Caco-2 (cell line): ENCODE measurements around the gene PHF21A. TPM values are rescaled to one million over a fixed set of nuclear protein-coding genes. Genes with fewer than 3 reads are reported as not detected.

Experiments used
- BruUV-seq: library from RNA; stranded (reverse); fragments of 400-500 nt; replicated peaks from 2 replicates; lab custom pipeline; 2021; lab: Mats Ljungman, UMichigan
- CTCF ChIA-PET: fragments of 300-600 bp; sonication (Branson Sonifier 250); formaldehyde crosslinking; loops from one replicate; lab custom pipeline; 2022; ENCODE audit warnings: antibody characterized with exemption; lab: Charles Lee
- POLR2A ChIA-PET: fragments of 300-600 bp; sonication (Branson Sonifier 250); formaldehyde crosslinking; loops from one replicate; lab custom pipeline; 2022; ENCODE audit warnings: antibody characterized with exemption; lab: Charles Lee
- DNase-seq, 2 experiments: peaks; one replicate each; pipeline versions ENCODE4 v3.0.0 to v3.0.0-alpha.2; 2020 to 2022
- H3K27me3 ChIP-seq: replicated peaks from 2 replicates; pipeline ENCODE4 v1.6.0; 2011; ENCODE audit warnings: low read length; ENCODE audit not compliant: control insufficient read depth, insufficient read depth
- H3K36me3 ChIP-seq: 2 replicates; pipeline ENCODE4 v1.5.1; 2011; ENCODE audit warnings: low read length; ENCODE audit not compliant: control insufficient read depth, insufficient read depth
- H3K4me1 ChIP-seq: fragments of 250-450 bp; sonication (Bioruptor Pico); 2 replicates; pipeline ENCODE4 v1.5.1; 2020; ENCODE audit warnings: mild to moderate bottlenecking
- H3K4me3 ChIP-seq: 2 replicates; pipeline ENCODE4 v1.5.1; 2011; ENCODE audit warnings: low read depth, mild to moderate bottlenecking, control low read depth, low read length
- H3K9me3 ChIP-seq: fragments of 250-450 bp; sonication (Bioruptor Pico); 2 replicates; pipeline ENCODE4 v1.5.1; 2020; ENCODE audit warnings: mild to moderate bottlenecking, moderate library complexity
- H3K27ac Mint-ChIP-seq: one replicate; pipeline ENCODE4 v1.8.0; 2022; ENCODE audit warnings: mixed read lengths; ENCODE audit not compliant: unreplicated experiment
- H3K27me3 Mint-ChIP-seq: one replicate; pipeline ENCODE4 v1.8.0; 2022; ENCODE audit warnings: mixed read lengths; ENCODE audit not compliant: insufficient read depth, unreplicated experiment
- H3K36me3 Mint-ChIP-seq: one replicate; pipeline ENCODE4 v1.8.0; 2022; ENCODE audit warnings: mild to moderate bottlenecking, mixed read lengths; ENCODE audit not compliant: insufficient read depth, unreplicated experiment
- H3K4me1 Mint-ChIP-seq: one replicate; pipeline ENCODE4 v1.8.0; 2022; ENCODE audit warnings: low read depth, mixed read lengths; ENCODE audit not compliant: unreplicated experiment
- H3K4me3 Mint-ChIP-seq: one replicate; pipeline ENCODE4 v1.8.0; 2022; ENCODE audit warnings: mild to moderate bottlenecking, moderate library complexity, mixed read lengths; ENCODE audit not compliant: unreplicated experiment
- H3K9me3 Mint-ChIP-seq: one replicate; pipeline ENCODE4 v1.8.0; 2022; ENCODE audit warnings: mixed read lengths; ENCODE audit not compliant: unreplicated experiment
- CTCF ChIP-seq, 2 experiments: fragments of 200-600 bp in 1 of 2; IDR thresholded peaks; 1 replicate in 1 of 2; 2 replicates in 1 of 2; pipeline versions ENCODE4 v1.5.1 to v1.8.0; 2011 to 2022; ENCODE audit warnings: antibody characterized with exemption in 1 of 2, control low read depth in 1 of 2, inconsistent platforms in 1 of 2, low read depth in 1 of 2, low read length in 1 of 2, mild to moderate bottlenecking in 1 of 2, moderate library complexity in 1 of 2; ENCODE audit not compliant: insufficient read depth in 1 of 2, severe bottlenecking in 1 of 2, unreplicated experiment in 1 of 2
- intact Hi-C: fragments of 100-400 bp; cut with micrococcal nuclease; formaldehyde crosslinking; loops from one replicate; pipeline ENCODE4 v1.10.0; 2022; ENCODE audit not compliant: unreplicated experiment
- total RNA-seq: library from RNA; stranded (reverse); gene quantifications from 2 replicates; pipeline ENCODE4 v1.2.3, GENCODE V29; 2022

Gene PHF21A
- total RNA-seq, 1 experiment from 2014 or later, result 20.0 TPM

GRCh38 chr11:45934580-45935318, 186.5 kb downstream of the PHF21A start:
- DNase-seq, result no peak
- Mint-ChIP-seq H3K27ac (no peak overlapping the region), H3K4me3 (no peak overlapping the region), H3K9me3 (no peaks in the 10 kb centered on the region), H3K27me3 (no peaks in the 10 kb centered on the region), H3K36me3 (peaks cover 24% of the 10 kb centered on the region), H3K4me1 (no peaks in the 10 kb centered on the region)
- Histone ChIP-seq H3K36me3 (peaks cover 1% of the 10 kb centered on the region; the same call in 1 of the 2 replicates), H3K27me3 (no peaks in the 10 kb centered on the region), H3K9me3 (no peaks in the 10 kb centered on the region), H3K4me1 (0 out of 2 replicates have a peak, but pooled peaks cover 4% of the 10 kb centered on the region), H3K4me3 (no peak overlapping the region)
- no TSS peak for BruUV-seq
- CTCF ChIA-PET, result interaction anchor here (0.7 to 1.1 kb wide), 2 partner anchors 71 to 119 kb away, joined by 3 read pairs; no protein-coding TSS in a partner anchor
- intact Hi-C loops, result no loop called here
- no peak for TF ChIP-seq CTCF (IDR thresholded peaks at IDR 0.05; ENCODE audit: insufficient read depth in 1 of 2, low read depth in 1 of 2, low read length in 1 of 2, severe bottlenecking in 1 of 2, unreplicated experiment in 1 of 2)
- POLR2A ChIA-PET, result no interaction called here

- Histone ChIP-seq H3K27me3 (no peaks in the 10 kb centered on the region), H3K9me3 (no peaks in the 10 kb centered on the region), H3K4me1 (0 out of 2 replicates have a peak, but pooled peaks cover 4% of the 10 kb centered on the region), H3K4me3 (no peak overlapping the region), H3K36me3 (peaks cover 1% of the 10 kb centered on the region; the same call in 1 of the 2 replicates)
- peaks cover 25% of the 10 kb centered on the region for H3K36me3 Mint-ChIP-seq
- no peak for DNase-seq
- POLR2A ChIA-PET, result no interaction called here
- no TSS peak for BruUV-seq
- H3K4me3 Mint-ChIP-seq, result no peak overlapping the region
- H3K27ac Mint-ChIP-seq, result no peak overlapping the region
- no peaks in the 10 kb centered on the region for H3K4me1 Mint-ChIP-seq
- TF ChIP-seq CTCF (IDR thresholded peaks at IDR 0.05; ENCODE audit: insufficient read depth in 1 of 2, low read depth in 1 of 2, low read length in 1 of 2, severe bottlenecking in 1 of 2, unreplicated experiment in 1 of 2), result no peak
- H3K27me3 Mint-ChIP-seq, result no peaks in the 10 kb centered on the region
- CTCF ChIA-PET, result interaction anchor here (0.7 to 1.1 kb wide), 2 partner anchors 72 to 118 kb away, joined by 3 read pairs; no protein-coding TSS in a partner anchor
- H3K9me3 Mint-ChIP-seq, result no peaks in the 10 kb centered on the region
- intact Hi-C loops, result no loop called here
Observed at GRCh38 chr11:45933846-45934579, 187.2 kb downstream of the PHF21A start.

DNA sequence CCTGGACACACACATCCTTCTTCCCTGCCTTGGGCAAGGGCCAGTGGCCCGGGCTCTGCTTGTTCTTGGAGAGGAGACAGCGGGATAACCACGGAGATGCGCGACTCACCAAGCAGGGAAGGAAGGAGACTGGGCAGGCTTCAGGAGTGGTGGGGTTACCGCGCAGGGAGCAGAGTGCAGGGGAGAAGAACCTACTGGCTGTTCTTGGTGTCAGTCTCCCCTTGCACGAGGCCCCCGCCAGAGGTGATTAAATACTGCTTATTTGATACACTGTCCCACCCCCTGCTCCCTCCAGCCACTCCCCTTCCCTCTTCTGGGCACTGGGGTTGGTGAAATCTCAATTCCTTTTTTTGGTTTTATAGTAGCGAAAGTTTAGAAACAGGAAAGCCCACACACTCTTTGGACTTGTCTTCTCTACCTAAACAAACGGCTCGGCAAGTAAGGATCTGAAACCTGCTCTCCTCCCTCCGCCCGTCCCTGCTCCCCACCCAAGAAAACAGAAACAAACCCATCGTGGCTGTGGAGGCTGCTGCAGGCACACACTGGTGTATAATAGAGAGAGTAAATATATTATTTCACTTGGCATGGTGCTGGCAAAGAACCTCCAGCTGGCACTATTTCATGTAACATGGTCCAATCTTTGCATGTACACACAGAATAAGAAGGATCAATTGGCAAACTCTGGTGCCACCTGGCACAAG, 188.0 kb downstream of the PHF21A start:
- H3K4me3 ChIP-seq, result no peak overlapping the region
- H3K27me3 Mint-ChIP-seq, result no peaks in the 10 kb centered on the region
- H3K36me3 ChIP-seq, result peaks cover 1% of the 10 kb centered on the region; the same call in 1 of the 2 replicates
- ChIA-PET POLR2A (no interaction called here), CTCF (no interaction called here)
- no peak overlapping the region for H3K27ac Mint-ChIP-seq
- H3K36me3 Mint-ChIP-seq, result peaks cover 31% of the 10 kb centered on the region
- no TSS peak for BruUV-seq
- DNase-seq, result no peak
- H3K9me3 ChIP-seq, result no peaks in the 10 kb centered on the region
- H3K27me3 ChIP-seq, result no peaks in the 10 kb centered on the region
- no peaks in the 10 kb centered on the region for H3K4me1 Mint-ChIP-seq
- intact Hi-C loops, result no loop called here
- H3K9me3 Mint-ChIP-seq, result no peaks in the 10 kb centered on the region
- H3K4me3 Mint-ChIP-seq, result no peak overlapping the region
- H3K4me1 ChIP-seq, result 0 out of 2 replicates have a peak, but pooled peaks cover 4% of the 10 kb centered on the region
- TF ChIP-seq CTCF (IDR thresholded peaks at IDR 0.05; ENCODE audit: insufficient read depth in 1 of 2, low read depth in 1 of 2, low read length in 1 of 2, severe bottlenecking in 1 of 2, unreplicated experiment in 1 of 2), result no peak
